Psoas muscle (tissue), 8 donors: ENCODE results near the gene ARL6IP1. TPM values are rescaled to one million over a fixed set of nuclear protein-coding genes. Genes with fewer than 3 reads are reported as not detected.

Experiments
- ATAC-seq, 4 donors: fragments of 200-7000 bp; cut with Tn5 transposase; one replicate each; pipeline ENCODE4 v1.9.1; 2020; ENCODE audit warnings: moderate library complexity in 3 of 4, mild to moderate bottlenecking in 2 of 4
- DNase-seq, 2 donors: peaks; one replicate each; pipeline ENCODE4 v3.0.0-alpha.2; 2020
- H3K27ac ChIP-seq: fragments of 200-600 bp; one replicate; pipeline ENCODE4 v1.8.0; 2022
- H3K27me3 ChIP-seq, 3 donors: fragments of 200-600 bp in 1 of 3; one replicate each; pipeline versions ENCODE4 v1.6.1 to v1.8.0; 2013 to 2022; ENCODE audit warnings: low read length in 2 of 3, mild to moderate bottlenecking in 2 of 3, moderate library complexity in 1 of 3; ENCODE audit not compliant: insufficient read depth in 3 of 3
- H3K36me3 ChIP-seq, 2 donors: fragments of 200-600 bp in 1 of 2; one replicate each; pipeline versions ENCODE4 v1.6.1 to v1.8.0; 2013 to 2022; ENCODE audit warnings: low read depth in 1 of 2, mild to moderate bottlenecking in 1 of 2, moderate library complexity in 1 of 2; ENCODE audit not compliant: insufficient read depth in 1 of 2
- H3K4me1 ChIP-seq: fragments of 200-600 bp; one replicate; pipeline ENCODE4 v1.8.0; 2022
- H3K4me3 ChIP-seq: fragments of 200-600 bp; one replicate; pipeline ENCODE4 v1.8.0; 2022; ENCODE audit warnings: mild to moderate bottlenecking
- H3K9me3 ChIP-seq: fragments of 200-600 bp; one replicate; pipeline ENCODE4 v1.8.0; 2022
- CTCF ChIP-seq: fragments of 200-600 bp; IDR thresholded peaks from one replicate; pipeline ENCODE4 v1.8.0; 2022; ENCODE audit warnings: antibody characterized with exemption
- WGBS, 3 donors: extraction: QIAGEN DNeasy Blood & Tissue Kit; methylation state at CpG; one replicate each; pipeline versions ENCODE4 v1.1.6 to v1.1.7; 2013; 5-methylcytosine and 5-hydroxymethylcytosine counted together
- intact Hi-C, 2 donors: fragments of 100-400 bp; cut with DNase I; formaldehyde crosslinking; loops; one replicate each; pipeline versions ENCODE4 v1.11.0 to v1.14.2; 2022
- polyA plus RNA-seq, 3 donors: library from polyadenylated mRNA; stranded (reverse); fragments of 200-250 nt; gene quantifications; one replicate each; pipeline ENCODE4 v1.2.3, GENCODE V29; 2013
- total RNA-seq, 4 donors: library from RNA; stranded (reverse); fragmentation: NEBNext Ultra II Directional in 2 of 4; extraction: Animal tissue kit (Norgen Biotek cat#: 25700) in 2 of 4; gene quantifications; one replicate each; pipeline versions ENCODE4 v1.2.1 to v1.2.4, GENCODE V29; 2021 to 2023
- donor health status: healthy with polysubstance abuse.
- donor health status: DM: no; HTN: no; CAD: no; lungs with moderate emphysema.
- donor health status: Bipolar disorder and iron deficiency.
- donor health status: healthy.
- donor health status: DM: yes; HTN: yes; CAD: no.
- donor health status: DM: no; HTN: no; CAD: no.
- donor health status: DM: no; HTN: no; CAD: no.
- donor health status: DM: yes; HTN: yes; CAD: no.

ARL6IP1 gene
- total and polyA plus RNA-seq, 7 donors = 13.2 to 24.6 (median 15.9) TPM

- 70 to 83% (median 70%) methylated on average over 6 of the region's 6 CpGs for WGBS, 3 donors
- peaks cover 4% of the 10 kb centered on the region for H3K4me1 ChIP-seq
- intact Hi-C loops = no loop called here
- ATAC-seq (peak; percentile 45 to 77 (median 72)), DNase-seq (no peak)
- no peak for TF ChIP-seq CTCF
- peaks cover 20 to 98% of the 10 kb centered on the region in 2 donors for H3K36me3 ChIP-seq
- peak overlapping the region; percentile 11 for H3K27ac ChIP-seq
- no peaks in the 10 kb centered on the region for H3K27me3 ChIP-seq
- no peak overlapping the region for H3K4me3 ChIP-seq
- H3K9me3 ChIP-seq = no peaks in the 10 kb centered on the region
Measured at GRCh38 chr16:18839555-18839954, 38.2 kb upstream of the ARL6IP1 start.

- no peak overlapping the region for H3K27ac ChIP-seq
- peaks cover 4% of the 10 kb centered on the region for H3K4me1 ChIP-seq
- H3K27me3 ChIP-seq = no peaks in the 10 kb centered on the region
- no peak for ATAC-seq
- TF ChIP-seq CTCF = no peak
- no peak overlapping the region for H3K4me3 ChIP-seq
- H3K36me3 ChIP-seq = peaks cover 26 to 100% of the 10 kb centered on the region in 2 donors
- no peak for DNase-seq
- no peaks in the 10 kb centered on the region for H3K9me3 ChIP-seq
- intact Hi-C loops = no loop called here
Measured at GRCh38 chr16:18836702-18837101, 35.4 kb upstream of the ARL6IP1 start.

GRCh38 chr16:18834864-18835263 is 33.5 kb upstream of the ARL6IP1 start:
- 74 to 76% (median 75%) methylated on average over 4 of the region's 4 CpGs for WGBS, 3 donors
- TF ChIP-seq CTCF = no peak
- intact Hi-C loops = no loop called here

GRCh38 chr16:18833707-18834505 is 32.6 kb upstream of the ARL6IP1 start:
- H3K27me3 ChIP-seq = no peaks in the 10 kb centered on the region
- intact Hi-C loops = loop anchor here in 1 of 2 donors (1.0 kb wide), 1 partner anchor 18 kb away; no protein-coding TSS in a partner anchor
- no peak overlapping the region for H3K27ac ChIP-seq
- WGBS, 3 donors = 80 to 86% (median 82%) methylated on average over 9 of the region's 9 CpGs
- no peak for DNase-seq
- H3K4me3 ChIP-seq = no peak overlapping the region
- no peaks in the 10 kb centered on the region for H3K9me3 ChIP-seq
- no peak for TF ChIP-seq CTCF
- peaks cover 24 to 100% of the 10 kb centered on the region in 2 donors for H3K36me3 ChIP-seq
- no peak for ATAC-seq
- H3K4me1 ChIP-seq = no peaks in the 10 kb centered on the region

More at GRCh38 chr16:18834864-18835263, 33.5 kb upstream of the ARL6IP1 start:
- Histone ChIP-seq H3K4me1 (peaks cover 4% of the 10 kb centered on the region), H3K9me3 (no peaks in the 10 kb centered on the region), H3K27ac (no peak overlapping the region), H3K4me3 (no peak overlapping the region), H3K27me3 (no peaks in the 10 kb centered on the region), H3K36me3 (peaks cover 26 to 100% of the 10 kb centered on the region in 2 donors)
- no peak for ATAC-seq
- no peak for DNase-seq
